Measurements from ENCODE around the gene SLC38A4. TPM values are rescaled to one million over a fixed set of nuclear protein-coding genes. Genes with fewer than 3 reads are reported as not detected.

Gene SLC38A4
- total and polyA plus RNA-seq, 9 of the 15 experiments (the other 6 are each of a cell fraction or from before 2014, with no cell fraction given) = 0.16 TPM; not detected in 8

GRCh38 chr12:46800160-46800559, 25.6 kb downstream of the SLC38A4 start:
- H3K9ac ChIP-seq (ENCODE audit: insufficient read depth in 1 of 2, low read depth in 2 of 2, low read length in 2 of 2) = no peak overlapping the region
- no peak overlapping the region for H3K27ac ChIP-seq (ENCODE audit: extremely low read depth, low read depth, low read length)
- intact Hi-C loops (cut with micrococcal nuclease) (no loop called here), in situ Hi-C loops (cut with MboI) (no loop called here)
- ChIA-PET POLR2A (no interaction called here), CTCF (ENCODE audit: low intra/inter-chr PET ratio) (no interaction called here)
- DNase-seq (ENCODE audit: extremely low read depth in 1 of 4, low spot score in 3 of 4) (no peak), ATAC-seq (no peak), FAIRE-seq (no peak)
- no peak overlapping the region for H3K4me3 ChIP-seq
- BruUV-seq (replicated peaks) = no TSS peak
- H3K4me1 ChIP-seq (replicated peaks in 1 of 2; ENCODE audit: control insufficient read depth in 2 of 2, insufficient read depth in 2 of 2, low read length in 2 of 2) = no peaks in the 10 kb centered on the region
- 1% methylated on average over 4 of the region's 4 CpGs for WGBS (ENCODE audit: insufficient coverage, low coverage, missing lambda C conversion rate)
- TF ChIP-seq STAG1 (CRISPR knock-in tag; IDR thresholded peaks at IDR 0.05; ENCODE audit: borderline replicate concordance) = no peak
- TF ChIP-seq CHCHD3 (CRISPR knock-in tag; IDR thresholded peaks at IDR 0.05) = no peak
- no peak for TF ChIP-seq ZNF253 (CRISPR knock-in tag; conservative IDR thresholded peaks at IDR 0.05)
- no peak for TF ChIP-seq ZFP91 (CRISPR knock-in tag; IDR thresholded peaks at IDR 0.05)
- no peak for TF ChIP-seq ZNF263 (CRISPR knock-in tag; IDR thresholded peaks at IDR 0.05; ENCODE audit: borderline replicate concordance)
- TF ChIP-seq ESRRB (CRISPR knock-in tag; IDR thresholded peaks at IDR 0.05; ENCODE audit: borderline replicate concordance) = no peak
- no peak for TF ChIP-seq ZC3H11A (IDR thresholded peaks at IDR 0.05; ENCODE audit: low read depth, low read length)
- TF ChIP-seq GATA2 (CRISPR knock-in tag; IDR thresholded peaks at IDR 0.05) = no peak
- no peak for TF ChIP-seq ZNF274 (IDR thresholded peaks at IDR 0.05; ENCODE audit: borderline replicate concordance, low read depth, low read length)
- no peak for TF ChIP-seq CHD1 (IDR thresholded peaks at IDR 0.05; ENCODE audit: low read length)
- no peak for TF ChIP-seq MXI1 (IDR thresholded peaks at IDR 0.05; ENCODE audit: low read depth, low read length)
- no peak for TF ChIP-seq PRDM10 (IDR thresholded peaks at IDR 0.05; ENCODE audit: partially characterized antibody)
- TF ChIP-seq HBP1 (CRISPR knock-in tag; IDR thresholded peaks at IDR 0.05) = no peak
- H3K36me3 ChIP-seq (ENCODE audit: control insufficient read depth, insufficient read depth, low read length) = no peaks in the 10 kb centered on the region
- H3K79me2 ChIP-seq (ENCODE audit: control insufficient read depth, insufficient read depth, low read length) = no peaks in the 10 kb centered on the region
- no peaks in the 10 kb centered on the region for H3K9me3 ChIP-seq (replicated peaks; ENCODE audit: control insufficient read depth, insufficient read depth, low read depth, low read length)
- H3K27me3 ChIP-seq (ENCODE audit: control insufficient read depth in 2 of 2, insufficient read depth in 2 of 2, low read length in 2 of 2) = no peaks in the 10 kb centered on the region
- H4K20me1 ChIP-seq (replicated peaks; ENCODE audit: control insufficient read depth, insufficient read depth, low read length) = no peaks in the 10 kb centered on the region
- no peak overlapping the region for H3K4me2 ChIP-seq (ENCODE audit: insufficient read depth, low read length)
- no peak overlapping the region for H2AFZ ChIP-seq (ENCODE audit: low read depth, low read length)
- no peaks in the 10 kb centered on the region for H3K9me1 ChIP-seq (ENCODE audit: control insufficient read depth, insufficient read depth, low read length)
